Psoas muscle (tissue), 8 donors: ENCODE data around the gene ARPC5L. TPM values are rescaled to one million over a fixed set of nuclear protein-coding genes. Genes with fewer than 3 reads are reported as not detected.

Experiments used
- ATAC-seq, 4 donors: fragments of 200-7000 bp; cut with Tn5 transposase; one replicate each; pipeline ENCODE4 v1.9.1; 2020; ENCODE audit warnings: moderate library complexity in 3 of 4, mild to moderate bottlenecking in 2 of 4
- DNase-seq, 2 donors: peaks; one replicate each; pipeline ENCODE4 v3.0.0-alpha.2; 2020
- H3K27ac ChIP-seq: fragments of 200-600 bp; one replicate; pipeline ENCODE4 v1.8.0; 2022
- H3K27me3 ChIP-seq, 3 donors: fragments of 200-600 bp in 1 of 3; one replicate each; pipeline versions ENCODE4 v1.6.1 to v1.8.0; 2013 to 2022; ENCODE audit warnings: low read length in 2 of 3, mild to moderate bottlenecking in 2 of 3, moderate library complexity in 1 of 3; ENCODE audit not compliant: insufficient read depth in 3 of 3
- H3K36me3 ChIP-seq, 2 donors: fragments of 200-600 bp in 1 of 2; one replicate each; pipeline versions ENCODE4 v1.6.1 to v1.8.0; 2013 to 2022; ENCODE audit warnings: low read depth in 1 of 2, mild to moderate bottlenecking in 1 of 2, moderate library complexity in 1 of 2; ENCODE audit not compliant: insufficient read depth in 1 of 2
- H3K4me1 ChIP-seq: fragments of 200-600 bp; one replicate; pipeline ENCODE4 v1.8.0; 2022
- H3K4me3 ChIP-seq: fragments of 200-600 bp; one replicate; pipeline ENCODE4 v1.8.0; 2022; ENCODE audit warnings: mild to moderate bottlenecking
- H3K9me3 ChIP-seq: fragments of 200-600 bp; one replicate; pipeline ENCODE4 v1.8.0; 2022
- CTCF ChIP-seq: fragments of 200-600 bp; IDR thresholded peaks from one replicate; pipeline ENCODE4 v1.8.0; 2022; ENCODE audit warnings: antibody characterized with exemption
- WGBS, 3 donors: extraction: QIAGEN DNeasy Blood & Tissue Kit; methylation state at CpG; one replicate each; pipeline versions ENCODE4 v1.1.6 to v1.1.7; 2013; 5-methylcytosine and 5-hydroxymethylcytosine counted together
- intact Hi-C, 2 donors: fragments of 100-400 bp; cut with DNase I; formaldehyde crosslinking; loops; one replicate each; pipeline versions ENCODE4 v1.11.0 to v1.14.2; 2022
- polyA plus RNA-seq, 3 donors: library from polyadenylated mRNA; stranded (reverse); fragments of 200-250 nt; gene quantifications; one replicate each; pipeline ENCODE4 v1.2.3, GENCODE V29; 2013
- total RNA-seq, 4 donors: library from RNA; stranded (reverse); fragmentation: NEBNext Ultra II Directional in 2 of 4; extraction: Animal tissue kit (Norgen Biotek cat#: 25700) in 2 of 4; gene quantifications; one replicate each; pipeline versions ENCODE4 v1.2.1 to v1.2.4, GENCODE V29; 2021 to 2023
- donor health status: healthy with polysubstance abuse.
- donor health status: DM: no; HTN: no; CAD: no; lungs with moderate emphysema.
- donor health status: Bipolar disorder and iron deficiency.
- donor health status: healthy.
- donor health status: DM: yes; HTN: yes; CAD: no.
- donor health status: DM: no; HTN: no; CAD: no.
- donor health status: DM: no; HTN: no; CAD: no.
- donor health status: DM: yes; HTN: yes; CAD: no.

The ARPC5L gene
- total and polyA plus RNA-seq, 7 donors: 32.3 to 165 (median 48.4) TPM

- Histone ChIP-seq H3K4me3 (no peak overlapping the region), H3K27me3 (no peaks in the 10 kb centered on the region), H3K36me3 (no peaks in the 10 kb centered on the region), H3K9me3 (no peaks in the 10 kb centered on the region), H3K27ac (no peak overlapping the region), H3K4me1 (no peaks in the 10 kb centered on the region)
- no peak for TF ChIP-seq CTCF
- ATAC-seq (no peak), DNase-seq (no peak)
- WGBS, 3 donors: 64 to 81% (median 66%) methylated on average over 5 of the region's 5 CpGs
- intact Hi-C loops: no loop called here
Measured at GRCh38 chr9:124814164-124814535, 47.8 kb upstream of the ARPC5L start.

DNA sequence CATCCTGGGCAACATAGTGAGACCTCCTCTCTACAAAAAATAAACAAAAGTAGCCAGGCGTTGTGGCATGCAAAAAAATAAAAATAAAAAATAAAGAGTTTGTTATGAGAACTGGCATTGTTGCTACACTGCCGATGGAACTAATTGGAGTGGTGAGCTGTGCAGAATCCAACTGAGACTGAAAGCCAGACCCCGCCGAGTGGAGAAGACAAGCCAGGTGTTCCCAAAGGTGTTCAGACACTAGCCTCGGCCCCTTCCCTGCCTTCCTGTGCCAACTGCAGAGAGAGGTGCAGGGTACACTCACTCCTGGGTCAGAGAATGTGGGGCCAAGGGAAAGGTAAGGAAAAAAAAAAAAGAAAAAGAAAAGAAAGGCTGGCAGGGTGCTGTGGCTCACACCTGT lies 46.3 kb upstream of the ARPC5L start:
- H3K27me3 ChIP-seq: no peaks in the 10 kb centered on the region
- H3K36me3 ChIP-seq: no peaks in the 10 kb centered on the region
- no peak overlapping the region for H3K4me3 ChIP-seq
- no peak for DNase-seq
- no peak for ATAC-seq
- 43 to 68% (median 61%) methylated on average over 5 of the region's 5 CpGs for WGBS, 3 donors
- no peaks in the 10 kb centered on the region for H3K4me1 ChIP-seq
- TF ChIP-seq CTCF: no peak
- no peak overlapping the region for H3K27ac ChIP-seq
- intact Hi-C loops: no loop called here
- H3K9me3 ChIP-seq: no peaks in the 10 kb centered on the region

DNA sequence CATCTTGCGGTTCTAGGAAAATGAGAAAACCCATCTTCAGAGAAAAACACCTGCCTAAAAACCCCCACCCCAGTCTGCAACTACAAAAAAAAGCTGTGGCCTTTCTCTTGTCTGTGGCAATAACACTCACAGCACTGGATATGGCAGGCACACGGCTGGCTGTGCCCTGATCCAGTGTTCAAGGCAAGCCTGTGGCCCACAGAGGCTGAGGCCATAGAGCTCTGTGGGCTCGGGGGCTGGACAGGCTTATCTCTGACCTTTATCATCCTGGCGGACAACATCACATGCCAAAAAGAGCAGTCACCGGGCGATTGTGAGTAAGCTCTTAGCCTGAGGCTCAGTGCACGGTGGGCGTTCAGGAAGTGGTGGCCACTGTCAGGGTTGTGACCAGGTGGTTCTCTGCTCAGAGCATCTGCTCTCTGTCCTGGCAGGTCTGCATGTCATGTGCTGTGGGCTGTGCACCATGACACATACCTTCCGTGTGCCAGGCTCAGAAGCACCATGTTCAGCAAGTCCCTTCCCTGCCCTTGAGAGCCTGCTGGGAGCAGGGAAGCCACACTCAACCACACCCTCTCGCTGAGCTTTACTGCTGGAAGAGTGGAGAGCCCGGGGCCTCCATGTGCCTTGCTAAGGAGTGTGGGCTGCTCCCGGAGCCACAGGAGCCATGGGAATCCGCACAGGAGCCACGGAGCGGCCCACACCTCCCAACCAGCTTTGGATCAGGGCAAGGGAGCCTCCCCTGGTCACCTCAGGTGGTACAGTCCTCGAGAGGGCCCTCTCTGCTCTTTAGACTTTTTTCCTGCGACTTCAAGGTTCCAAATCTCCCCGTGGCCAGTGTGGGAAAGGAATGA lies 43.3 kb upstream of the ARPC5L start:
- Histone ChIP-seq H3K4me3 (no peak overlapping the region), H3K36me3 (no peaks in the 10 kb centered on the region), H3K27ac (no peak overlapping the region), H3K9me3 (no peaks in the 10 kb centered on the region), H3K27me3 (no peaks in the 10 kb centered on the region), H3K4me1 (no peaks in the 10 kb centered on the region)
- intact Hi-C loops: no loop called here
- TF ChIP-seq CTCF: no peak
- 38 to 47% (median 43%) methylated on average over 18 of the region's 18 CpGs for WGBS, 3 donors
- DNase-seq (no peak), ATAC-seq (peak; percentile 83 to 86 (median 85))

DNA sequence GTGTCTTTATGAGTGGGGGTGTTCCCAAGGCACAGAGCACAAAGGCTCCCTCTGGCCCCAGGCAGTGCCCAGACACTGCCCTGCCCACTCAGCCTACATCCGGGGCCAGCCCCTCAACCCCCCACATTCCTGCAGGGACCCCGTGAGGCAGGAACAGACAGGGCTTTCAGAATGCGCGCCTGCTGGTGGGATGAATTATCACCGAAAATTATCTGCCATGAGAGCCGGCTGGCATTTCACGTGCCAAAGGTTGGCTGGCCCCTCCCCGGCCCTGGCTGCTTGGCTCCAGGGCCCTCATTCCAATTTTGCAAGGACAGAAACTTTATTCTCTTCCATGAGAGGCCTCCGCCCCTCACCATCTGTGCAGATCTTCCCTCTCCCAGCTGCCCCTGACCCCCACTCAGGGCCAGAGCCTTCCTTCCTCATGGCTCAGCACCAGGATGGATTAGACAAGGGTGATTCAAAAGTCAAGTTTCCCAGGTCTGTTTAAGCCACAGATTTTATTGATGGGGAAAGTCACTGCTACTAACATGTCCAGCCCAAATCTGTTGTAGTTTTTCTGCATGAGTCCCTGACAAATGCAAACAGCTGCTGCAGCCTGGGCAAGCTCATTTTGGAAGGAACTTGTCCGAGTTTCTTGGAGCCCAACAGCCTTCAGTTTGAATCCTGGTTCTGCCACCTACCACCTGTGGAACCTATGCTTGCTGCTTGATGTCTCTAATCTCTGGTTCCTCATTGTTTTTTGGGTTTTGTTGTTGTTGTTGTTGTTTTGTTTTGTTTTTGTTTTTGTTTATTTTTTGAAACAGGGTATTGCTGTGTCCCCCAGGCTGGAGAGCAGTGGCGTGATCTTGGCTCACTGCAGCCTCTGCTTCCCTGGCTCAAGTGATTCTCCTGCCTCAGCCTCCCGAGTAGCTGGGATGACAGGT lies 41.0 kb upstream of the ARPC5L start:
- Histone ChIP-seq H3K27ac (no peak overlapping the region), H3K9me3 (no peaks in the 10 kb centered on the region), H3K4me1 (no peaks in the 10 kb centered on the region), H3K36me3 (no peaks in the 10 kb centered on the region), H3K27me3 (no peaks in the 10 kb centered on the region), H3K4me3 (no peak overlapping the region)
- DNase-seq (no peak), ATAC-seq (peak in 2 of 4 donors; percentile 14 to 25)
- TF ChIP-seq CTCF: no peak
- WGBS, 3 donors: 38 to 44% (median 38%) methylated on average over 12 of the region's 12 CpGs
- intact Hi-C loops: no loop called here
